HepG2 (cell line): ENCODE data around the gene AGAP3. TPM values are rescaled to one million over a fixed set of nuclear protein-coding genes. Genes with fewer than 3 reads are reported as not detected.

Experiments
- ARNTL ChIP-seq: sonication (generic); formaldehyde crosslinking; IDR thresholded peaks from 2 replicates; pipeline ENCODE4 v1.4.0; 2020; ENCODE audit warnings: mild to moderate bottlenecking, missing genetic modification reagents
- CEBPB ChIP-seq: IDR thresholded peaks from 2 replicates; pipeline ENCODE4 v1.6.1; 2011; ENCODE audit warnings: low read depth, low read length, improper control_type of control experiment, borderline replicate concordance
- ELF3 ChIP-seq: IDR thresholded peaks from 2 replicates; pipeline ENCODE4 v1.6.1; 2016; ENCODE audit warnings: missing genetic modification reagents, missing compliant biosample characterization
- KDM3A ChIP-seq: IDR thresholded peaks from 2 replicates; pipeline ENCODE4 v1.6.1; 2018; ENCODE audit warnings: low read depth, missing compliant biosample characterization
- NBN ChIP-seq: fragments of 450-650 bp; conservative IDR thresholded peaks from 2 replicates; pipeline ENCODE4 v1.6.1; 2017
- NCOA5 ChIP-seq: sonication (generic); formaldehyde crosslinking; IDR thresholded peaks from 2 replicates; pipeline ENCODE4 v1.4.0; 2020; ENCODE audit warnings: missing genetic modification reagents
- NPAS2 ChIP-seq: sonication (generic); formaldehyde crosslinking; IDR thresholded peaks from 2 replicates; pipeline ENCODE4 v1.8.0; 2022; ENCODE audit warnings: mild to moderate bottlenecking, missing genetic modification reagents, borderline replicate concordance
- SP4 ChIP-seq: sonication (generic); formaldehyde crosslinking; IDR thresholded peaks from 2 replicates; pipeline ENCODE4 v1.8.1; 2023; ENCODE audit warnings: mild to moderate bottlenecking, missing genetic modification reagents
- TCF7 ChIP-seq: sonication (generic); IDR thresholded peaks from 2 replicates; pipeline ENCODE4 v1.6.1; 2016; ENCODE audit warnings: antibody characterized with exemption, low read depth
- ZKSCAN1 ChIP-seq: fragments of 150-350 bp; IDR thresholded peaks from 2 replicates; pipeline ENCODE4 v1.6.1; 2014; ENCODE audit warnings: low read length
- ZNF121 ChIP-seq: sonication (generic); formaldehyde crosslinking; IDR thresholded peaks from 2 replicates; pipeline ENCODE4 v1.5.0; 2020; ENCODE audit warnings: mild to moderate bottlenecking, missing genetic modification reagents
- ZNF274 ChIP-seq: sonication (generic); formaldehyde crosslinking; IDR thresholded peaks from 2 replicates; pipeline ENCODE4 v1.5.1; 2020; ENCODE audit warnings: mild to moderate bottlenecking, missing genetic modification reagents
- ZNF3 ChIP-seq: IDR thresholded peaks from 2 replicates; pipeline ENCODE4 v1.7.0; 2017; ENCODE audit warnings: inconsistent platforms
- ZNF441 ChIP-seq: sonication (generic); formaldehyde crosslinking; IDR thresholded peaks from 2 replicates; pipeline ENCODE4 v1.7.0; 2021; ENCODE audit warnings: missing genetic modification reagents, borderline replicate concordance
- ZNF468 ChIP-seq: sonication (generic); formaldehyde crosslinking; IDR thresholded peaks from 2 replicates; pipeline ENCODE4 v1.8.0; 2022; ENCODE audit warnings: mild to moderate bottlenecking, moderate library complexity, missing genetic modification reagents
- ZNF547 ChIP-seq: sonication (generic); formaldehyde crosslinking; IDR thresholded peaks from 2 replicates; pipeline ENCODE4 v1.5.1; 2020; ENCODE audit warnings: mild to moderate bottlenecking, missing genetic modification reagents
- ZNF550 ChIP-seq: sonication (generic); formaldehyde crosslinking; IDR thresholded peaks from 2 replicates; pipeline ENCODE4 v1.4.0; 2020; ENCODE audit warnings: mild to moderate bottlenecking, missing genetic modification reagents, borderline replicate concordance
- ZNF562 ChIP-seq: sonication (generic); formaldehyde crosslinking; IDR thresholded peaks from 2 replicates; pipeline ENCODE4 v1.8.0; 2022; ENCODE audit warnings: missing genetic modification reagents, borderline replicate concordance
- polyA plus RNA-seq, 8 experiments: library from polyadenylated mRNA; depleted of rRNA in 3 of 8; stranded (reverse) in 7 of 8; unstranded in 1 of 8; fragments of >200 nt; fragmentation: Illumina TruSeq in 4 of 8; extraction: Trizol in 4 of 8; gene quantifications; 2 replicates each; pipeline versions ENCODE4 v1.2.1 to v1.2.3, GENCODE V29; 2011 to 2016; ENCODE audit warnings: low read depth in 4 of 8, missing spikeins in 1 of 8, mixed read lengths in 1 of 8; ENCODE audit not compliant: insufficient read depth in 1 of 8
- total RNA-seq, 5 experiments: library from RNA; depleted of rRNA; stranded (reverse); fragments of >200 nt; fragmentation: Illumina TruSeq; extraction: Trizol; gene quantifications; 2 replicates each; pipeline ENCODE4 v1.2.3, GENCODE V29; 2016; ENCODE audit warnings: low read depth in 1 of 5
- TF ChIP-seq, protein P1 (sequence below): sonication (generic); formaldehyde crosslinking; IDR thresholded peaks from 2 replicates; pipeline ENCODE4 v1.8.0; 2022; ENCODE audit warnings: missing genetic modification reagents, low read depth, mild to moderate bottlenecking, borderline replicate concordance
- TF ChIP-seq, protein P2 (sequence below): IDR thresholded peaks from 2 replicates; pipeline ENCODE4 v1.6.1; 2012; ENCODE audit warnings: inconsistent platforms
- TF ChIP-seq, protein P3 (sequence below): sonication (generic); formaldehyde crosslinking; IDR thresholded peaks from 2 replicates; pipeline ENCODE4 v1.9.0; 2021; ENCODE audit warnings: missing genetic modification reagents, borderline replicate concordance
- TF ChIP-seq, protein P4 (sequence below): sonication (generic); formaldehyde crosslinking; IDR thresholded peaks from 2 replicates; pipeline ENCODE4 v1.5.1; 2020; ENCODE audit warnings: mild to moderate bottlenecking, missing genetic modification reagents
- TF ChIP-seq, protein P5 (sequence below): sonication (generic); formaldehyde crosslinking; IDR thresholded peaks from 2 replicates; pipeline ENCODE4 v1.4.0; 2020; ENCODE audit warnings: mild to moderate bottlenecking, missing genetic modification reagents

The AGAP3 gene
- total and polyA plus RNA-seq, 2 of the 13 experiments (the other 11 are each of a cell fraction or from before 2014, with no cell fraction given), result 31.3 to 61.4 TPM

DNA sequence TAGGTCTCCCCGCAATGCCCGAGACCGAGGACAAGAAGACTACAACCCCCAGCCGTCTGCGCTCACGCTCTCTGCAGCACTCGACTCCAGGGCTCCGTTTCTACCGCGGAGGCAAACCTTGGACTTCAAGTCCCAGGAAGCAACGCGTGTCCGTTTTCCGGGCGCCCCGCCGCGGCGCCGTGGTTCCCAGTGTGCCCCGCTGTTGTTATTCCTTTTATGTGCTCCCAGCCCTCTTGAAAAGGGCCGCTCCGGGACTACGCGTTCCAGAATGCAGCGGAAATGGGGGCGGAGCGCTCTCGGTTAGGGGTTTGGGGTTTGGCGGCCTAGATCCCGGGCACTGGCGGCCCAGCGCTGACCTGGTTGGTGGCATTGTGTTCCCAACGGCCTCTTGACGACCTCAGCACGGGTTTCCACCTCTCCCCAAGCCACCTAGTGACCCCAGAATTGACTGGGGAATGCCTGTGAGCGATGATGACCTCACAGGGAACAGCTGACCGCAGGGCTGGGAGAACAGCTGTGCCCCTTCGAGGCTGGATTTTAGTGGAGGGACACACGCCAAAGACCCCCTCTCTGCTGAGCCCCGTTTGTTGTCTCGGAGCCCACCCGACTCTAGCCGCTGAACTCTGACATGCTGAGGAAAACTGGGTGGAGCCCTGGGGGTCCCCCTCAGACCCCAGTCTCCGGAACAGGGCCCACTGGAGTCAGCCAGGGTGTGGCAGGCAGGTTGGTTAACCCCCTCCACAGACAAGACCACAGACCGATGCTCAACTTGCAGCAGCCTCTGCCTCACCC, 28.1 kb upstream of the AGAP3 start (continued):
- TF ChIP-seq ZNF121 (CRISPR knock-in tag), result no peak
- TF ChIP-seq KDM3A, result no peak
- TF ChIP-seq ZKSCAN1, result no peak
- TF ChIP-seq TCF7, result peak; percentile 92
- TF ChIP-seq CEBPB, result no peak
- TF ChIP-seq, protein P1, sequence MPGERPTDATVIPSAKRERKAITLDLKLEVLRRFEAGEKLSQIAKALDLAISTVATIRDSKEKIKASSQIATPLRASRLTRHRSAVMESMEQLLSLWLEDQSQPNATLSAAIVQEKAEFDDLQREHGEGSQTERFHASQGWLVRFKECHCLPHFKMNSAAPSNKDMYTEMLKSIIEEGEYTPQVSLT (CRISPR knock-in tag), result no peak
- no peak for TF ChIP-seq NBN
- TF ChIP-seq ZNF3 (CRISPR knock-in tag), result no peak
- no peak for TF ChIP-seq ZNF562
- TF ChIP-seq NPAS2 (CRISPR knock-in tag), result no peak
- TF ChIP-seq ZNF441 (CRISPR knock-in tag), result no peak
- peak; percentile 32; the same call in 1 of the 2 replicates for TF ChIP-seq ELF3 (CRISPR knock-in tag)
- TF ChIP-seq, protein P2, sequence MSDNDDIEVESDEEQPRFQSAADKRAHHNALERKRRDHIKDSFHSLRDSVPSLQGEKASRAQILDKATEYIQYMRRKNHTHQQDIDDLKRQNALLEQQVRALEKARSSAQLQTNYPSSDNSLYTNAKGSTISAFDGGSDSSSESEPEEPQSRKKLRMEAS, result peak; percentile 69
- no peak for TF ChIP-seq ZNF550 (CRISPR knock-in tag)
- TF ChIP-seq, protein P3, sequence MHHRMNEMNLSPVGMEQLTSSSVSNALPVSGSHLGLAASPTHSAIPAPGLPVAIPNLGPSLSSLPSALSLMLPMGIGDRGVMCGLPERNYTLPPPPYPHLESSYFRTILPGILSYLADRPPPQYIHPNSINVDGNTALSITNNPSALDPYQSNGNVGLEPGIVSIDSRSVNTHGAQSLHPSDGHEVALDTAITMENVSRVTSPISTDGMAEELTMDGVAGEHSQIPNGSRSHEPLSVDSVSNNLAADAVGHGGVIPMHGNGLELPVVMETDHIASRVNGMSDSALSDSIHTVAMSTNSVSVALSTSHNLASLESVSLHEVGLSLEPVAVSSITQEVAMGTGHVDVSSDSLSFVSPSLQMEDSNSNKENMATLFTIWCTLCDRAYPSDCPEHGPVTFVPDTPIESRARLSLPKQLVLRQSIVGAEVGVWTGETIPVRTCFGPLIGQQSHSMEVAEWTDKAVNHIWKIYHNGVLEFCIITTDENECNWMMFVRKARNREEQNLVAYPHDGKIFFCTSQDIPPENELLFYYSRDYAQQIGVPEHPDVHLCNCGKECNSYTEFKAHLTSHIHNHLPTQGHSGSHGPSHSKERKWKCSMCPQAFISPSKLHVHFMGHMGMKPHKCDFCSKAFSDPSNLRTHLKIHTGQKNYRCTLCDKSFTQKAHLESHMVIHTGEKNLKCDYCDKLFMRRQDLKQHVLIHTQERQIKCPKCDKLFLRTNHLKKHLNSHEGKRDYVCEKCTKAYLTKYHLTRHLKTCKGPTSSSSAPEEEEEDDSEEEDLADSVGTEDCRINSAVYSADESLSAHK, result no peak
- no peak for TF ChIP-seq ZNF547 (CRISPR knock-in tag)
- no peak for TF ChIP-seq NCOA5 (CRISPR knock-in tag)
- TF ChIP-seq SP4 (CRISPR knock-in tag), result peak; percentile 94
- TF ChIP-seq, protein P4, sequence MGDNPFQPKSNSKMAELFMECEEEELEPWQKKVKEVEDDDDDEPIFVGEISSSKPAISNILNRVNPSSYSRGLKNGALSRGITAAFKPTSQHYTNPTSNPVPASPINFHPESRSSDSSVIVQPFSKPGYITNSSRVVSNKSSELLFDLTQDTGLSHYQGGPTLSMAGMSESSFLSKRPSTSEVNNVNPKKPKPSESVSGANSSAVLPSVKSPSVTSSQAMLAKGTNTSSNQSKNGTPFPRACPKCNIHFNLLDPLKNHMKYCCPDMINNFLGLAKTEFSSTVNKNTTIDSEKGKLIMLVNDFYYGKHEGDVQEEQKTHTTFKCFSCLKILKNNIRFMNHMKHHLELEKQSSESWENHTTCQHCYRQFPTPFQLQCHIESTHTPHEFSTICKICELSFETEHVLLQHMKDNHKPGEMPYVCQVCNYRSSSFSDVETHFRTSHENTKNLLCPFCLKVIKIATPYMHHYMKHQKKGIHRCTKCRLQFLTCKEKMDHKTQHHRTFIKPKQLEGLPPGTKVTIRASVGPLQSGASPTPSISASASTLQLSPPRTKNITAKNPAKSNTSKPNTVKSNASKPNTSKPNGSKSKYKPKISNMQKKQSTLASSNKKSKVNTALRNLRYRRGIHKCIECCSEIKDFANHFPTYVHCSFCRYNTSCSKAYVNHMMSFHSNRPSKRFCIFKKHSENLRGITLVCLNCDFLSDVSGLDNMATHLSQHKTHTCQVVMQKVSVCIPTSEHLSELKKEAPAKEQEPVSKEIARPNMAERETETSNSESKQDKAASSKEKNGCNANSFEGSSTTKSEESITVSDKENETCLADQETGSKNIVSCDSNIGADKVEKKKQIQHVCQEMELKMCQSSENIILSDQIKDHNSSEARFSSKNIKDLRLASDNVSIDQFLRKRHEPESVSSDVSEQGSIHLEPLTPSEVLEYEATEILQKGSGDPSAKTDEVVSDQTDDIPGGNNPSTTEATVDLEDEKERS, result no peak
- peak; percentile 72; the same call in 1 of the 2 replicates for TF ChIP-seq ARNTL (CRISPR knock-in tag)
- TF ChIP-seq, protein P5, sequence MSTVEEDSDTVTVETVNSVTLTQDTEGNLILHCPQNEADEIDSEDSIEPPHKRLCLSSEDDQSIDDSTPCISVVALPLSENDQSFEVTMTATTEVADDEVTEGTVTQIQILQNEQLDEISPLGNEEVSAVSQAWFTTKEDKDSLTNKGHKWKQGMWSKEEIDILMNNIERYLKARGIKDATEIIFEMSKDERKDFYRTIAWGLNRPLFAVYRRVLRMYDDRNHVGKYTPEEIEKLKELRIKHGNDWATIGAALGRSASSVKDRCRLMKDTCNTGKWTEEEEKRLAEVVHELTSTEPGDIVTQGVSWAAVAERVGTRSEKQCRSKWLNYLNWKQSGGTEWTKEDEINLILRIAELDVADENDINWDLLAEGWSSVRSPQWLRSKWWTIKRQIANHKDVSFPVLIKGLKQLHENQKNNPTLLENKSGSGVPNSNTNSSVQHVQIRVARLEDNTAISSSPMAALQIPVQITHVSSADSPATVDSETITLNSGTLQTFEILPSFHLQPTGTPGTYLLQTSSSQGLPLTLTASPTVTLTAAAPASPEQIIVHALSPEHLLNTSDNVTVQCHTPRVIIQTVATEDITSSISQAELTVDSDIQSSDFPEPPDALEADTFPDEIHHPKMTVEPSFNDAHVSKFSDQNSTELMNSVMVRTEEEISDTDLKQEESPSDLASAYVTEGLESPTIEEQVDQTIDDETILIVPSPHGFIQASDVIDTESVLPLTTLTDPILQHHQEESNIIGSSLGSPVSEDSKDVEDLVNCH (CRISPR knock-in tag), result no peak
- TF ChIP-seq ZNF468 (CRISPR knock-in tag), result no peak
- TF ChIP-seq ZNF274, result no peak
